ENCODE measurements around the gene LOXL1. TPM values are rescaled to one million over a fixed set of nuclear protein-coding genes. Genes with fewer than 3 reads are reported as not detected.

The LOXL1 gene
- polyA plus RNA-seq, 1 donor (not counting 4 experiments of a cell fraction or from before 2014, with no cell fraction given): 8.8 TPM

- no peaks in the 10 kb centered on the region for H4K20me1 ChIP-seq (ENCODE audit: control insufficient read depth, extremely low read depth, insufficient read depth, low read length)
Observed at GRCh38 chr15:73930371-73930770, 4.1 kb downstream of the LOXL1 start.

GRCh38 chr15:73930790-73931281, 4.6 kb downstream of the LOXL1 start:
- H2AFZ ChIP-seq (ENCODE audit: control insufficient read depth, low read length): no peak overlapping the region
- no peak for DNase-seq (ENCODE audit: low read depth, low spot score)
- TF ChIP-seq EZH2 (IDR thresholded peaks at IDR 0.05; ENCODE audit: low read length): no peak
- TF ChIP-seq CTCF (optimal IDR thresholded peaks at IDR 0.05 in 1 of 3, IDR thresholded peaks at IDR 0.05 in 1 of 3, conservative IDR thresholded peaks at IDR 0.05 in 1 of 3; ENCODE audit: extremely low read depth in 1 of 3, insufficient read depth in 2 of 3, low read length in 3 of 3): no peak
- peaks cover 19% of the 10 kb centered on the region for H3K4me1 ChIP-seq (ENCODE audit: control insufficient read depth, extremely low read depth, insufficient read depth, low read length)
- H3K36me3 ChIP-seq (ENCODE audit: control insufficient read depth in 2 of 2, extremely low read depth in 1 of 2, insufficient read depth in 2 of 2, low read length in 2 of 2): no peaks in the 10 kb centered on the region
- no peak overlapping the region for H3K4me3 ChIP-seq (ENCODE audit: control insufficient read depth in 2 of 3, extremely low read depth in 1 of 3, insufficient read depth in 2 of 3, low read depth in 1 of 3, low read length in 3 of 3)
- dilution Hi-C loops (cut with MboI; ENCODE audit: extremely low pct_ligation_motif_present, low sequenced_read_pairs): no loop called here
- no peaks in the 10 kb centered on the region for H4K20me1 ChIP-seq (ENCODE audit: control insufficient read depth, extremely low read depth, insufficient read depth, low read length)
- H3K79me2 ChIP-seq (ENCODE audit: control insufficient read depth, insufficient read depth, low read length): no peaks in the 10 kb centered on the region
- H3K9me3 ChIP-seq (ENCODE audit: control insufficient read depth, low read depth, low read length): no peaks in the 10 kb centered on the region
- H3K27me3 ChIP-seq (ENCODE audit: control insufficient read depth, extremely low read depth, insufficient read depth, low read length): no peaks in the 10 kb centered on the region
- no peak overlapping the region for H3K9ac ChIP-seq (ENCODE audit: control insufficient read depth, extremely low read depth, insufficient read depth, low read length)
- no peaks in the 10 kb centered on the region for H3K9me1 ChIP-seq (ENCODE audit: control insufficient read depth, extremely low read depth, insufficient read depth, low read length)
- FAIRE-seq: no peak
- no peak overlapping the region for H3K27ac ChIP-seq (ENCODE audit: control insufficient read depth, insufficient read depth, low read length)
- no peak overlapping the region for H3K4me2 ChIP-seq (ENCODE audit: control insufficient read depth, extremely low read depth, insufficient read depth, low read depth, low read length)

More at GRCh38 chr15:73930371-73930770, 4.1 kb downstream of the LOXL1 start:
- no peaks in the 10 kb centered on the region for H3K79me2 ChIP-seq (ENCODE audit: control insufficient read depth, insufficient read depth, low read length)
- H3K9ac ChIP-seq (ENCODE audit: control insufficient read depth, extremely low read depth, insufficient read depth, low read length): no peak overlapping the region
- H3K27ac ChIP-seq (ENCODE audit: control insufficient read depth, insufficient read depth, low read length): no peak overlapping the region
- FAIRE-seq: no peak
- H3K27me3 ChIP-seq (ENCODE audit: control insufficient read depth, extremely low read depth, insufficient read depth, low read length): no peaks in the 10 kb centered on the region
- no peaks in the 10 kb centered on the region for H3K9me3 ChIP-seq (ENCODE audit: control insufficient read depth, low read depth, low read length)
- no peaks in the 10 kb centered on the region for H3K9me1 ChIP-seq (ENCODE audit: control insufficient read depth, extremely low read depth, insufficient read depth, low read length)
- TF ChIP-seq CTCF (optimal IDR thresholded peaks at IDR 0.05 in 1 of 3, IDR thresholded peaks at IDR 0.05 in 1 of 3, conservative IDR thresholded peaks at IDR 0.05 in 1 of 3; ENCODE audit: extremely low read depth in 1 of 3, insufficient read depth in 2 of 3, low read length in 3 of 3) (no peak), EZH2 (IDR thresholded peaks at IDR 0.05; ENCODE audit: low read length) (no peak)
- DNase-seq (ENCODE audit: low read depth, low spot score): no peak
- H2AFZ ChIP-seq (ENCODE audit: control insufficient read depth, low read length): no peak overlapping the region
- dilution Hi-C loops (cut with MboI; ENCODE audit: extremely low pct_ligation_motif_present, low sequenced_read_pairs): no loop called here
- H3K4me1 ChIP-seq (ENCODE audit: control insufficient read depth, extremely low read depth, insufficient read depth, low read length): peaks cover 16% of the 10 kb centered on the region
- H3K4me2 ChIP-seq (ENCODE audit: control insufficient read depth, extremely low read depth, insufficient read depth, low read depth, low read length): no peak overlapping the region
- no peak overlapping the region for H3K4me3 ChIP-seq (ENCODE audit: control insufficient read depth in 2 of 3, extremely low read depth in 1 of 3, insufficient read depth in 2 of 3, low read depth in 1 of 3, low read length in 3 of 3)
- no peaks in the 10 kb centered on the region for H3K36me3 ChIP-seq (ENCODE audit: control insufficient read depth in 2 of 2, extremely low read depth in 1 of 2, insufficient read depth in 2 of 2, low read length in 2 of 2)

Data from keratinocyte (primary cell).